H1 (cell line): ENCODE measurements around the gene ANP32B. TPM values are rescaled to one million over a fixed set of nuclear protein-coding genes. Genes with fewer than 3 reads are reported as not detected.

ENCODE experiments used
- CTCF ChIA-PET: fragments of 300-600 bp; sonication (Branson Sonifier 250); formaldehyde crosslinking; loops from one replicate; lab custom pipeline; 2021; ENCODE audit not compliant: partially characterized antibody; lab: Charles Lee
- POLR2A ChIA-PET: fragments of 300-600 bp; sonication (Branson Sonifier 250); formaldehyde crosslinking; loops from one replicate; lab custom pipeline; 2021; ENCODE audit warnings: inconsistent platforms; ENCODE audit not compliant: partially characterized antibody; lab: Charles Lee
- DNase-seq, 2 experiments: peaks; one replicate each; pipeline versions ENCODE4 v3.0.0 to v3.0.0-alpha.2; 2010 to 2022; ENCODE audit warnings: low spot score in 2 of 2, low read depth in 1 of 2, mixed read lengths in 1 of 2
- FAIRE-seq: peaks from 2 replicates; lab custom pipeline; 2011; peaks lifted over from hg19 to GRCh38; lab: Jason Lieb, UNC
- H2AFZ ChIP-seq: 2 replicates; pipeline ENCODE4 v1.8.1; 2012; ENCODE audit warnings: low read length, inconsistent platforms
- H2AK5ac ChIP-seq: 2 replicates; pipeline ENCODE4 v1.6.1; 2013; ENCODE audit warnings: low read depth, low read length
- H2BK120ac ChIP-seq: replicated peaks from 2 replicates; pipeline ENCODE3; 2013; ENCODE audit warnings: low read depth, low read length, inconsistent platforms
- H2BK12ac ChIP-seq: 2 replicates; pipeline ENCODE4 v1.6.1; 2013; ENCODE audit warnings: low read depth, low read length
- H2BK15ac ChIP-seq: 2 replicates; pipeline ENCODE4 v1.6.1; 2013; ENCODE audit warnings: low read length
- H2BK20ac ChIP-seq: 2 replicates; pipeline ENCODE4 v1.6.1; 2013; ENCODE audit warnings: low read length
- H2BK5ac ChIP-seq: 2 replicates; pipeline ENCODE4 v1.6.1; 2013; ENCODE audit warnings: low read depth, low read length
- H3K14ac ChIP-seq: 2 replicates; pipeline ENCODE4 v1.6.1; 2013; ENCODE audit warnings: inconsistent platforms; ENCODE audit not compliant: insufficient read length
- H3K18ac ChIP-seq: 2 replicates; pipeline ENCODE4 v1.6.1; 2013; ENCODE audit warnings: low read length; ENCODE audit errors: extremely low read depth
- H3K23ac ChIP-seq: 2 replicates; pipeline ENCODE4 v1.6.1; 2013; ENCODE audit warnings: inconsistent platforms; ENCODE audit not compliant: insufficient read length
- H3K23me2 ChIP-seq: 2 replicates; pipeline ENCODE4 v1.6.1; 2013; ENCODE audit warnings: low read depth, low read length
- H3K27ac ChIP-seq: 2 replicates; pipeline ENCODE4 v1.6.1; 2011; ENCODE audit warnings: low read depth, low read length, inconsistent platforms
- H3K27me3 ChIP-seq, 4 experiments: replicated peaks in 1 of 4; 1 replicate in 1 of 4; 2 replicates in 3 of 4; pipeline versions ENCODE4 v1.6.1 to v1.8.1; 2011 to 2013; ENCODE audit warnings: low read length in 3 of 4, mild to moderate bottlenecking in 3 of 4, inconsistent platforms in 2 of 4, mixed read lengths in 2 of 4, moderate library complexity in 1 of 4; ENCODE audit not compliant: control insufficient read depth in 3 of 4, insufficient read depth in 3 of 4; ENCODE audit errors: extremely low read depth in 1 of 4
- H3K36me3 ChIP-seq, 4 experiments: 2 replicates each; pipeline versions ENCODE4 v1.6.1 to v1.8.1; 2011 to 2013; ENCODE audit warnings: mild to moderate bottlenecking in 4 of 4, low read length in 3 of 4, moderate library complexity in 2 of 4, control low read depth in 1 of 4, inconsistent platforms in 1 of 4; ENCODE audit not compliant: insufficient read depth in 4 of 4, control insufficient read depth in 2 of 4
- H3K4ac ChIP-seq: replicated peaks from 2 replicates; pipeline ENCODE3; 2013; ENCODE audit warnings: low read length, low read depth, mixed read lengths, inconsistent platforms; ENCODE audit not compliant: insufficient read length
- H3K4me1 ChIP-seq, 4 experiments: replicated peaks in 1 of 4; 1 replicate in 1 of 4; 2 replicates in 3 of 4; pipeline versions ENCODE4 v1.6.1 to v1.8.1; 2011 to 2013; ENCODE audit warnings: low read length in 3 of 4, inconsistent platforms in 2 of 4, mixed read lengths in 1 of 4; ENCODE audit not compliant: insufficient read depth in 4 of 4, control insufficient read depth in 3 of 4
- H3K4me2 ChIP-seq, 2 experiments: 2 replicates each; pipeline versions ENCODE4 v1.6.1 to v1.8.1; 2011 to 2013; ENCODE audit warnings: low read depth in 2 of 2, low read length in 2 of 2, control low read depth in 1 of 2, inconsistent platforms in 1 of 2, mild to moderate bottlenecking in 1 of 2; ENCODE audit not compliant: insufficient read depth in 1 of 2
- H3K4me3 ChIP-seq, 4 experiments: fragments of 200-600, 300-600 bp in 1 of 4; sonication (generic), shearing (Covaris generic), sonication (Bioruptor Twin) in 1 of 4; 2 replicates each; pipeline versions ENCODE4 v1.5.1 to v1.8.1; 2011 to 2016; ENCODE audit warnings: low read length in 4 of 4, low read depth in 3 of 4, control low read depth in 2 of 4, inconsistent platforms in 2 of 4, mild to moderate bottlenecking in 2 of 4, mixed read lengths in 1 of 4, moderate library complexity in 1 of 4; ENCODE audit not compliant: insufficient read depth in 2 of 4; ENCODE audit errors: extremely low read depth in 1 of 4
- H3K56ac ChIP-seq: replicated peaks from 2 replicates; pipeline ENCODE3; 2013; ENCODE audit warnings: low read depth, mild to moderate bottlenecking, mixed read lengths, low read length, inconsistent platforms; ENCODE audit not compliant: insufficient read length
- H3K79me1 ChIP-seq: 2 replicates; pipeline ENCODE4 v1.6.1; 2013; ENCODE audit warnings: low read depth, low read length, control low read depth
- H3K79me2 ChIP-seq, 2 experiments: 2 replicates each; pipeline versions ENCODE4 v1.6.1 to v1.8.1; 2012 to 2013; ENCODE audit warnings: low read length in 2 of 2, mild to moderate bottlenecking in 2 of 2, inconsistent platforms in 1 of 2; ENCODE audit not compliant: insufficient read depth in 2 of 2, control insufficient read depth in 1 of 2
- H3K9ac ChIP-seq, 4 experiments: replicated peaks in 1 of 4; 1 replicate in 1 of 4; 2 replicates in 3 of 4; pipeline versions ENCODE4 v1.6.1 to v1.8.1; 2011 to 2013; ENCODE audit warnings: low read depth in 3 of 4, low read length in 3 of 4, control low read depth in 2 of 4, mild to moderate bottlenecking in 2 of 4, moderate library complexity in 2 of 4, inconsistent platforms in 1 of 4; ENCODE audit errors: extremely low read depth in 1 of 4
- H3K9me3 ChIP-seq, 2 experiments: 2 replicates each; pipeline versions ENCODE4 v1.6.1 to v1.8.1; 2012 to 2013; ENCODE audit warnings: mild to moderate bottlenecking in 2 of 2, moderate library complexity in 2 of 2, control low read depth in 1 of 2, inconsistent platforms in 1 of 2, low read depth in 1 of 2, low read length in 1 of 2, mixed read lengths in 1 of 2; ENCODE audit not compliant: insufficient read depth in 2 of 2
- H4K20me1 ChIP-seq, 2 experiments: replicated peaks in 1 of 2; 2 replicates each; pipeline versions ENCODE3 to v1.8.1; 2011 to 2013; ENCODE audit warnings: inconsistent platforms in 2 of 2, low read length in 2 of 2, mild to moderate bottlenecking in 1 of 2; ENCODE audit not compliant: insufficient read depth in 2 of 2, control insufficient read depth in 1 of 2
- H4K5ac ChIP-seq: 2 replicates; pipeline ENCODE4 v1.6.1; 2013; ENCODE audit warnings: low read length, low read depth, mixed read lengths, inconsistent platforms; ENCODE audit not compliant: insufficient read length
- H4K8ac ChIP-seq: 2 replicates; pipeline ENCODE4 v1.8.0; 2013; ENCODE audit warnings: mild to moderate bottlenecking, moderate library complexity, low read length, inconsistent platforms; ENCODE audit not compliant: insufficient read depth; ENCODE audit errors: extremely low read depth
- H4K91ac ChIP-seq: replicated peaks from 2 replicates; pipeline ENCODE3; 2013; ENCODE audit warnings: low read length, mixed read lengths, inconsistent platforms; ENCODE audit not compliant: insufficient read length
- SIRT6 ChIP-seq: IDR thresholded peaks from one replicate; pipeline ENCODE4 v1.7.1; 2012; ENCODE audit warnings: low read length, inconsistent platforms
- WGBS, 2 experiments: shearing (Covaris generic) in 1 of 2; methylation state at CpG; one replicate each; pipeline versions ENCODE4 v1.1.6 to v1.1.7; 2013 to 2015; ENCODE audit warnings: low lambda C conversion rate in 2 of 2, mixed read lengths in 2 of 2, inconsistent platforms in 1 of 2, low coverage in 1 of 2, missing lambda C conversion rate in 1 of 2; ENCODE audit not compliant: insufficient replicate concordance in 2 of 2, insufficient coverage in 1 of 2, insufficient read length in 1 of 2; ENCODE audit errors: extremely low coverage in 1 of 2, missing lambda C conversion rate in 1 of 2; 5-methylcytosine and 5-hydroxymethylcytosine counted together
- polyA plus RNA-seq, 7 experiments: library from polyadenylated mRNA; depleted of rRNA in 3 of 7; stranded (reverse) in 5 of 7; unstranded in 2 of 7; fragments of >200 nt in 5 of 7; fragments of 200-250 nt in 2 of 7; gene quantifications; 1 replicate in 5 of 7; 2 replicates in 1 of 7; 4 replicates in 1 of 7; pipeline versions ENCODE4 v1.2.1 to v1.2.3, GENCODE V29; 2011 to 2013; ENCODE audit warnings: missing spikeins in 2 of 7, mixed read lengths in 2 of 7
- total RNA-seq: library from RNA; stranded (reverse); fragmentation: NEBNext Ultra II Directional; extraction: Animal tissue kit (Norgen Biotek cat#: 25700); gene quantifications from 2 replicates; pipeline ENCODE4 v1.2.1, GENCODE V29; 2021

Gene ANP32B
- total and polyA plus RNA-seq, 2 of the 8 experiments (the other 6 are each of a cell fraction or from before 2014, with no cell fraction given), result 7.6 to 88.1 TPM

GRCh38 chr9:98018347-98018746, 35.2 kb downstream of the ANP32B start:
- no peaks in the 10 kb centered on the region for H3K9me3 ChIP-seq
- H3K36me3 ChIP-seq, result peaks cover 2 to 28% (median 10%) of the 10 kb centered on the region in 4 experiments; a peak in 5 of 8 replicates
- no peak overlapping the region for H2BK5ac ChIP-seq
- no peak overlapping the region for H3K56ac ChIP-seq
- H3K18ac ChIP-seq, result no peak overlapping the region
- no peak overlapping the region for H3K4me2 ChIP-seq
- FAIRE-seq (no peak), DNase-seq (no peak)
- TF ChIP-seq SIRT6, result no peak
- H4K91ac ChIP-seq, result no peak overlapping the region
- no peak overlapping the region for H4K5ac ChIP-seq
- no peaks in the 10 kb centered on the region for H3K23me2 ChIP-seq
- H3K79me2 ChIP-seq, result no peaks in the 10 kb centered on the region
- H2BK20ac ChIP-seq, result no peak overlapping the region
- POLR2A ChIA-PET, result no interaction called here
- WGBS, 2 experiments, result 91% methylated on average over 5 of the region's 5 CpGs; no CpG with 5 or more reads in 1 of the 2 experiments
- H3K4me3 ChIP-seq, result no peak overlapping the region
- H2AK5ac ChIP-seq, result no peak overlapping the region
- no peak overlapping the region for H3K27ac ChIP-seq
- no peak overlapping the region for H4K8ac ChIP-seq
- no peaks in the 10 kb centered on the region for H3K4me1 ChIP-seq
- no peak overlapping the region for H3K9ac ChIP-seq
- no peak overlapping the region for H2BK15ac ChIP-seq
- no peak overlapping the region for H3K23ac ChIP-seq
- no peak overlapping the region for H3K14ac ChIP-seq
- no peak overlapping the region for H2AFZ ChIP-seq
- no peak overlapping the region for H3K4ac ChIP-seq
- no peak overlapping the region for H2BK12ac ChIP-seq
- no peaks in the 10 kb centered on the region for H3K27me3 ChIP-seq
- H4K20me1 ChIP-seq, result peaks cover 0 to 5% of the 10 kb centered on the region in 2 experiments
- no peak overlapping the region for H2BK120ac ChIP-seq
- CTCF ChIA-PET, result interaction anchor here (1.9 kb wide), 1 partner anchor 17 kb away, joined by 7 read pairs; no protein-coding TSS in a partner anchor
- no peaks in the 10 kb centered on the region for H3K79me1 ChIP-seq
